NOMO-1 treated with dmso at 0.1 percent for 144 hours (cell line): Measurements from ENCODE around the gene SH2D7.

Experiments used
- DNase-seq: peaks from one replicate; lab custom pipeline; 2025; ENCODE audit not compliant: unreplicated experiment; lab: John Stamatoyannopoulos, UW

Gene SH2D7

DNA sequence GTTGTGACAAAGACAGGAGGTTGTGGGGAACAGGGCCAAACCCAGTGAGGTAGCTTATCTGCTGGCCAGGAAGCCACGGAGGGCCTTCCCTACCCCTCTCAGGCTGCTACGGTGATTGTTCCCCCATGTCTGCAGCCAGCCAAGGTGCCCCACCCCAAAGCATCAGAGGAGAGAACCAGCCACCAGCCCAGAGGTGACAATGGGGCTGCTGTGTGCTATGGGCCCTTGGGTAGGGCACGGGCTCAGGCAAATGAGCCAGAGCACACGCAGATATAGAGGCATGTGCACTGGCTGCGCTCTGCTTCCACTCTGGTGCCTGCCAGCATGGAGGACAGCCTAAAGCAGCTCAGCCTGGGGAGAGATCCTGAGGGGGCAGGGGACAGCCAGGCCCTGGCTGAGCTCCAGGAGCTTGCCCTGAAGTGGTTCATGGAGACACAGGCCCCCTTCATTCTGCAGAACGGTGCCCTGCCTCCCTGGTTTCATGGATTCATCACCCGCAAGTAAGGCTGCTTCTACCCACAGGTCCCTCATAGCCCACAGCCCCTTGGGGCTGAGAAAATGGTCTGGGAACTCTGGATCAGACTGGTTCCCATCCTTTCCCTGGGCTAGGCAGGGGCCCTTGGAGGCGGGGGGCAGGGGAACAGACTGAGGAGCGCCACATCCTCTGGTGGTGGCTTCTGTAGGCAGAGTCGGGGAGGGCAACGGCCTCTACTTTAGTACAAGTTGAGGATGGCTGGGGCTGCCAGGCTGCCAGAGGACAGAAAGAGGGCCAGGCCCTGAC is at the start of gene SH2D7:
Gene SH2D7, plus strand, starts transcription at position 301 of the 781 bp plus-strand sequence. Its CDS starts 24 bp downstream, at position 325.
- no peak for DNase-seq

GRCh38 chr15:78044407-78045155 is 47.8 kb upstream of the SH2D7 start:
- no peak for DNase-seq

GRCh38 chr15:78045189-78045588 is 47.2 kb upstream of the SH2D7 start:
- no peak for DNase-seq

GRCh38 chr15:78046796-78047341 is 45.5 kb upstream of the SH2D7 start:
- DNase-seq: no peak

- peak; percentile 82 for DNase-seq
Observed at GRCh38 chr15:78047761-78048627, 44.4 kb upstream of the SH2D7 start.

DNA sequence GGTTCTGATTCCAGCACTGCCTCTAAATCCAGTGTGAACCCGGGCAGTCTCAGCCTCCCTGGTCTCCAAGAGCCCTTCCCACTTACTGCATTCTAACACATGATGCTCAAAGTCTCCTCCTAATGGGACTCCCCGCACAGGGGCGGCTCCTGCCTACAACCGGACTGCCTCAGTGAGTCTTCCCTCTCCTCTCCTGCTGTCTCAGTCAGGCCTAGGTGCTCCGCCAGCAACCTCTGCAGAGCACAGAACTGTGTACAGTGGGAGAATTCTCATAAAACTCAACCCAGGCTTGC is 43.8 kb upstream of the SH2D7 start:
- no peak for DNase-seq

DNA sequence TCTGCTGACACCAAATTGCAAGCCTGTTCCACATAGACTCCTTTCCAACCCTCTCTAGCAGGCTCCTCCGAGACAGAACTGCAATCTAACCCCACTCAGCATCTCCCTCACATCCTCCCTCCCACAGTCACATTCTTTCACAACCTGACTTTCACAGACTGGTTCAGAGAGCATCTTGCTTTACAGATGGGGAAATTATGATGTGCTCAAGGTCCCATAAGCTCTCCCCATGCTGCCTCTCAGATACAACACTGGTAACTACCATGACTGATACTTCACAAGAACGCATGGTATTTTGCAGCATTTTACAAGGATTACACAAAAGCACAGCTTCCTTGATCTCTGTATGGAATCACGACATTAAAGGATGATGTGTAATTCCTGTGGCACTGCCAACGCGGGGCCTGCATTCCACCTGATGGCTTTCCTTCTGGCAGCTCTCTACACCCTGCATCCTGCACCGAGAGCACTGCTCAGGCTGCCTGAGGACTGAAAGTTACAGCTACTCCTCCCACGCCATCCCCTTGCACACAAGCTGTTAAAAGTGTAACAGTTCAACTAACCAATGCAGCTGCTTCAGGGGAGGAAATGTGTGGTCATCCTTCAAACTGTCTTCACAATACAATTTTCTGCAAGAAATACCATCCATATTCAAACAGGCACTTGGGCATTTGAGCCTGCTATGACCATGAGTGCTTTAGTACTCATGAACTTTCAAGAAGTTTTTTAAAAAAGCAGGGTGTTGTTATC is 42.5 kb upstream of the SH2D7 start:
- DNase-seq: peak; percentile 83

DNA sequence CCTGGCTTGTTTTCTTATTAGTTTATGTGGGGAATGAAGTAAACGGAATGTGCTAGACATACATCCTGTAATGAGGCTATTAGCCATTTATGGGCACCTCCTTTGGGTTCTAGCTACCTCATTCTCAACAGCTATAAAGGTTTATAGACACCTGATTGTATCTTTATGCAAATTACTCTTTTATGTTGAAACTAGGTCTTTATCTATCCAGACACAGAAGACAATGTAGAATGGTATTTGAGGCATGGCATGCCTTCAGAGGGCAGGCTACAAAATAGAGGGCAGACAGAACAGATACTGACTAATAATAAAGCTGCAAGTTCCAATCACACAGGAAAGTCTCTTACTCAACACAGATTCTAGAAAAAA is 41.9 kb upstream of the SH2D7 start:
- DNase-seq: no peak

DNA sequence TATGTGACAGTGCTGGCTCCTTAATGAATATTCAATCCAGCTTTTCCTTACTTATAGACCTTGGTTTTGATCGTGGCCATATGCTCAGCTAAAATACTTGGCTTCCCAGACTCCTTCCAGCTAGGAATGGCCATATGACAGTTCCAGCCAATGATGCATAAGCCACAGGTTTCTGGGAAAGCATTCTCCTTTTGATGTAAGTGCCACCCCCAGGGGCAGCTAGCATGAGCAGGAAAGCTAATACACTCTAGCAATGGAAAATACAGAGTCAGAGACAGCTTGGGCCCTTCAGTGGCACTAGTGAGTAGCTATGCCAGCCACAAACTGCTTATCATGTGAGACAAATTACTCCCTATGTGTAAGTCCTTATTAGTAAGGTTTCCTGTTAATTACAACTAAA is 41.5 kb upstream of the SH2D7 start:
- DNase-seq: no peak

- DNase-seq: no peak
Observed at GRCh38 chr15:78051596-78051995, 40.8 kb upstream of the SH2D7 start.

- DNase-seq: peak; percentile 14
Observed at GRCh38 chr15:78052001-78052401, 40.4 kb upstream of the SH2D7 start.

DNA sequence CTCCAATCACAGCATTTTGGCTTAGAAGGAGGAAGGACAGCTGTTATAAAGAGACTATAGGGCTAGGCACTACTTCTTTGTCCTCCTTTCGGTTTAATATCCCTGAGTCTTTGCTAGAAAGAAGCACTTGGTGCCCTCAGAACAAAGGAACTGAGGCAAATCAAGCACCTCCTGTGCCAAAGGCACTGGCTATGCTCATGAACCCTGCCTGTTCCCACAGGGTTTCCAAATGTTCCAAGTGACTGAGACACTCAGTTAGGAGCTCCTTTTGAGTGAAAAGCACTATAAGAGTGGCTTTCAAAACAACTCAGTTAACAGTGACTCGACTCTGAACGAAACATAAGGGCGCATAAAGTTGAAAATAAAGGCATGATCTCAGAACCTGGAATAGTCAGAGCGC is 39.8 kb upstream of the SH2D7 start:
- no peak for DNase-seq

DNA sequence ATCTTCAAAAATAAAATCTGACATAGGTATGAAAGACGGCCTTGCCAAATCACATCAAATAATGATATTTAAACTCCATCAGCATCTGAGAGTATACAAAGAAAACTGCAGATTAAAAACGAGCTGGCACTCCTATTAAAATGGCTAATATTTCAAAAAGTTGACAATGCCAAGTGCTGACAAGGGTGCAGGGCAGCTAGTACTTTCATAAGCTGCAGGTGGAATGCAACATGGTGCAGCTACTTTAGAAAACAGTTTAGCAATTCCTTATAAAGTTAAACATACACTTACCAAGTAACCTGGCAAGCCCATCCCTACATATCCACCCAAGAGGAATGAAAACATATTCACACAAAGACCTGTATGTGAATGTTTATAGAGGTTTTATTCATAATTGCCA is 37.8 kb upstream of the SH2D7 start:
- DNase-seq: no peak

GRCh38 chr15:78054966-78055365 is 37.4 kb upstream of the SH2D7 start:
- no peak for DNase-seq

GRCh38 chr15:78055919-78056713 is 36.2 kb upstream of the SH2D7 start:
- DNase-seq: no peak

DNA sequence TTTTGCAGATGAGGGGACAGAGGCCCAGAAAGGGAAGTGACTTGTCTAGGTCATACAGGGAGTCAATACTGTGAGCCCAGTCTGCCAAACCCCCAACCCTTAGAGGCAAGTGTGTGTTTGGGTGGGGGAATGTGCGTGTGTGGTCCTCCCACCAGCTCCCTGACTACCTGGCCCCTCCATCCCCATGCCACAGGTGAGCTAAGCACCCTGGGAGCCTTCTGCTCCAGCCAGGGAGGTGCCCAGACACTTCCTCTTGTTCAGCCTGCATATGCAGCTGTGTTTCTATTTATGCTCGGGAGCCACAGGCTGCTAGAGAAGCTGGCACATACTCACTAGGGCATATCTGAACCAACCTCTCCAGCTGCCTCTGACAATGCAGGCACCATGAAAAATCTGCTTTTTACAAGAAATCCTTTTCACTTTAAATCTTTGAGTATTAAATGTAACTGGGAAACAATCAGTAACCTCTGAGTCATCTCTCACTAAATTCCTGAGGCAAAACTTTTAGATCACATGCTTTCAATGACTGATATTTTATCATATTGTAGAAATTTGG is 35.6 kb upstream of the SH2D7 start:
- DNase-seq: peak; percentile 11

- no peak for DNase-seq
Observed at GRCh38 chr15:78057803-78058202, 34.6 kb upstream of the SH2D7 start.

- DNase-seq: no peak
Observed at GRCh38 chr15:78058401-78058935, 33.9 kb upstream of the SH2D7 start.

DNA sequence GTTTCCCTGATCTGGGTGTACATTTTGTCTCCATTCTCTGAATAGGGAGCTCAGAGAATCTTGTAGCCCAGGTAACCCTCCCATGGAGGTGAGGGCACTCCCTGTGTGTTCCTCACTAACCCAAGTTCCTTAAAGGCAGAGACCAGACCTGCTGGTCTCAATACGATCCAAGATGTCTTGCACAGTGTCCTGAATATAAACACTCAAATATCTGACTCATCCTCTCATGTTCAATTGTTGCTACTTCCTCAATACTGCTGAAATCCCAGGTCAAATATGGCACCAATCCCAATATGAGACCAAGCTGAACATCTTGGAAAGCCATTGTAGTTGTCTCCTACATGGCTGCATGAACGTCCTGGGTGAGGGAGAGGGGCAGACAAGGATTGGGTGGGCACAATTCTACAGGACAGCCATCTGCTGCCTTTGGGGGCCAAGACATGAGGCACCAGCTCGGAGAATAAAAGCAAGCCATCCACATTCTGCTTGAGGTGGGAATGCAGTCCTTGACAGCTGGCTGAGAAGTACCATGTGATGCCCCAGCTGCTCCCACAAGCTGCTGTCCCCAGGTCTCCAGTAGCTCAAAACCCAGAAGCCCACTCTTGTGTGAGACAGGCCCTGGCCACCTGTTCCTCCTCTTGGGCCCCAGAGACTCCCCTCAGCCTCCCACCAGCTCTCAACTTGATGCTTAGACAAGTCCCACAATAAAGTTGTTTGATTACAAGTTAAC is 33.1 kb upstream of the SH2D7 start:
- no peak for DNase-seq
